Activated naive CD8-positive, alpha-beta T cell treated with anti-CD3 and anti-CD28 coated beads for 36 hours (primary cell): ENCODE data around the gene YIF1A. TPM values are rescaled to one million over a fixed set of nuclear protein-coding genes. Genes with fewer than 3 reads are reported as not detected.
A peak's percentile ranks its signal among the peaks of the same experiment; 100 is the strongest.

ENCODE experiments used
- DNase-seq: peaks from one replicate; pipeline ENCODE4 v3.0.0; 2021
- H3K27ac Mint-ChIP-seq: one replicate; pipeline ENCODE4 v1.8.0; 2022; ENCODE audit warnings: mild to moderate bottlenecking, moderate library complexity, mixed read lengths
- H3K27me3 Mint-ChIP-seq: one replicate; pipeline ENCODE4 v1.8.0; 2022; ENCODE audit warnings: mild to moderate bottlenecking, mixed read lengths
- H3K36me3 Mint-ChIP-seq: one replicate; pipeline ENCODE4 v1.8.0; 2021; ENCODE audit warnings: mild to moderate bottlenecking, mixed read lengths
- H3K4me1 Mint-ChIP-seq: one replicate; pipeline ENCODE4 v1.8.0; 2021; ENCODE audit warnings: mixed read lengths
- H3K4me3 Mint-ChIP-seq: one replicate; pipeline ENCODE4 v1.8.0; 2022; ENCODE audit warnings: mild to moderate bottlenecking, moderate library complexity, mixed read lengths
- H3K9me3 Mint-ChIP-seq: one replicate; pipeline ENCODE4 v1.8.0; 2022; ENCODE audit warnings: mixed read lengths
- total RNA-seq, 2 experiments: library from RNA; stranded (reverse); gene quantifications; one replicate each; pipeline ENCODE4 v1.2.3, GENCODE V29; 2021

YIF1A gene
- total RNA-seq, 2 experiments from 2014 or later: 64.1 to 72.4 TPM

DNA sequence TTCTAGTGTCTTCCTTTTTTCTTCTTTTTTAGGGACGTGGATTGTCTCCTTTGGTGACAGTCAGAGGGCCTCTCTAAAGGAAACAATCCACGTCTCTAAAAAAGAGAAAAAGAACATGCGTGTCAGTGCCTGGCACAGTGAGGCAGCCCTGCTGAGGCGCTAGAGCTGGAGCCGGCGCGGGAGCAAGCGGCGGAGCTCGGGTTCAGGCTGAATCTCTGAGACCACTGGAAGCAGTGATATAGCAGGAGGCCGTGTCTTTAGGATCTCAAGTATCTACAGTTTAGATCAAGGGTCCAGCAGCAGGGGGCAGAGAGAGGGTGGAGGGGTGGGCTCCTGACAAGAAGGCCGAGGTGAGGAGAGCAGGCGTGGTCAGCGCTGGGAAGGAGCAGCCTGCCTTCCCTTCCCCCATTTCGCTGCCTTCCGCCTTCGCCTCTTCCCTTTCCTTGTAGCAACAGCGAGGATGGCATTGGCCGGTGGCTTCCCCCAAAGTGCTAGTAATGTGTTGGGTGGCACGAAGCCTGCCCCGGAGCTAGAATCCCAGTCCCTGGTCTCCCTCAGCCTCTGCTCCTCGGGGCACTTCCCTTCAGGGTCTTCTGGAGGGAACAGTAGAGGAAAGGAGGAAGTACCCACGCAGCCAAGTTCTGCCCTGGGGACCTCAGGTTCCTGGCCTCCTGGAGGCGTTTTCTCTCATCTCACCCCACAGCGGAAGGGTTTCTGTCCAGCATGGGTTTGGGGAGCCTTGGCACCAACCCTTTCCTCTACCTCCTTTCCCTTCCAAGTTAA lies 48.8 kb downstream of the YIF1A start:
- no peaks in the 10 kb centered on the region for H3K9me3 Mint-ChIP-seq
- H3K4me1 Mint-ChIP-seq: peaks cover 4% of the 10 kb centered on the region
- H3K4me3 Mint-ChIP-seq: no peak overlapping the region
- H3K27me3 Mint-ChIP-seq: no peaks in the 10 kb centered on the region
- H3K27ac Mint-ChIP-seq: peak overlapping the region; percentile 1
- H3K36me3 Mint-ChIP-seq: no peaks in the 10 kb centered on the region
- DNase-seq: no peak

DNA sequence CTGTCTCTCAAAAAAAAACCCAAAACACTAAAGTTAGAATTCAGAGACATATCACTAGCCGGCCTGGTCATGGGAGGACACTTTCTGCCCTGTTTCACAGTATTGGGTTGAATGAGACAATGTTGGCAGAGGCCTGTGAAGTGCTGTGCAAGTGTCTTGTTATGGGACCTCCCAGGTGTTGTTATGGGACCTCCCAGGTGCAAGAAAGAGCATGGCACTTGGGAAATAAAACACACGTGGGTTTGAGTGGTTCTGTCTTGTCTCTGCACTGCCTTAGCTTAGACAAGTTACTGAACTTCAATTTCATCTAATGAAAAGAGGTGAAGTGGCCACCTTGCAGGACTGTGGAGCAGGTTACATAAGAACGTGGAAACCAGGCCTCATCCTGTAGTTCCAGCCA lies 49.4 kb downstream of the YIF1A start:
- no peaks in the 10 kb centered on the region for H3K9me3 Mint-ChIP-seq
- peaks cover 2% of the 10 kb centered on the region for H3K36me3 Mint-ChIP-seq
- H3K4me1 Mint-ChIP-seq: peaks cover 4% of the 10 kb centered on the region
- no peak overlapping the region for H3K4me3 Mint-ChIP-seq
- DNase-seq: no peak
- no peak overlapping the region for H3K27ac Mint-ChIP-seq
- H3K27me3 Mint-ChIP-seq: no peaks in the 10 kb centered on the region

DNA sequence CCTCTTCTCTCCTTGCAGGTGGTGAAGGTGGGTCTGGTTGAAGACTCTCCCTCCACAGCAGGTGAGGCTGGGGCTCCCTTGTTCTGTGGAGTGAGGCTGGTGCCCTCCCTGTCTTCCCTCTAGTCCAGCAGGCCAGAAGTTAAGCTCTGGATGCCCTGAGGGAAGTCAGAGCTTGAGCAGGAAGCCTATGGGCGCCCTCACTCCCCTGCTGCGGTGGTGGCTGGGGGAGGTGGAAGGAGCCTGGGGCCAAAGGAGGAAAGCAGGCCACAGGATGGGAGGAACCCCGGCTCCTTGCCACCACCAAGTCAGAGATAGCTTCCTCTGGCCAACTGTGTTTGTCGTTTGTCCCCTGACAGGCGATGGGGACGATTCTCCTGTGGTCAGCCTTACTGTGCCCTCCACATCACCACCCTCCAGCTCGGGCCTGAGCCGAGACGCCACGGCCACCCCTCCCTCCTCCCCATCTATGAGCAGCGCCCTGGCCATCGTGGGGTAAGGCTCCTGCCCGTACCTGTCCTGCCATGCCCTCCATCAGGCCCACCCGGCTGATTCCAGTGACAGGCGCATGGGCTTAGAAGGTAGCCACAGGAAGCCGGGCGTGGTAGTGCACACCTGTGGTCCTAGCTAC lies 50.0 kb downstream of the YIF1A start:
- Mint-ChIP-seq H3K36me3 (peaks cover 4% of the 10 kb centered on the region), H3K27me3 (no peaks in the 10 kb centered on the region), H3K4me3 (no peak overlapping the region), H3K9me3 (no peaks in the 10 kb centered on the region), H3K4me1 (peaks cover 1% of the 10 kb centered on the region), H3K27ac (no peak overlapping the region)
- no peak for DNase-seq

DNA sequence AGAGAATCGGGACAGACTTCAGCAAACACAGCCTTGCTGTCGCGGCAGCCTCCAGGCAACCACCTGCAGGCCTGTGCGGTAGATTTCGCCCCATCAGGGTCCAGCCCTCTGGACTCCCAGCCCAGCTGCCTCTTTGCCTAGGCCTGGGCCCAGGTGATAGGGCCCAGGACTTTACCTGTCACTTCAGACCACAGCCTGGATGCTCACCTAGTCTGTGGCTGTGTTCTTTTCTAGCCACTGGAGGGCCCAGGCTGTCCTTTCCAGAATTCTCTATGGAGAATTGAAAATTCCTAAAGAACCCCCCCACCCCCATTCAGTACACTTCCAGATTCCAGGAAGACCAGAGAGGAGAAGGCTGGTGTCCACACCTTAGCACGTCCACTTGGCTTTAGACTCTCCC lies 51.1 kb downstream of the YIF1A start:
- Mint-ChIP-seq H3K9me3 (no peaks in the 10 kb centered on the region), H3K27ac (peak overlapping the region; percentile 25), H3K4me3 (no peak overlapping the region), H3K36me3 (peaks cover 5% of the 10 kb centered on the region), H3K4me1 (no peaks in the 10 kb centered on the region), H3K27me3 (no peaks in the 10 kb centered on the region)
- no peak for DNase-seq

DNA sequence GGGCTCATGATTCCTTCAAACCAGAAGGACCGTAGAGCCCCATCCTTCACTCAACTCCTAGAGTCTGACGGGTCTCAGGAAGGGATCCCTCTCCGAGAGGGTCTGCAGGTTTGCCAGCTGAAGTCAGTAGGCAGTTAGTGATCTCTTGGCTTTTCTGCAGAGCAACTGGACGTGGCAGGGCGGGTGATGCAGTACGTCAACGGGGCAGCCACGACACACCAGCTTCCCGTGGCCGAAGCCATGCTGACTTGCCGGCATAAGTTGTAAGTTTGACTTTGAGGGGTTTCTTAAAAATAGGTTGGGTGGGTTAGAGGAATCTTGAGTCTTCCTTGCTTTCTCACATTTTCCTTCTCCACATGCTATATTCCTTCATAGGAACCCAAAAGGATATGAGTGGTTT lies 53.8 kb downstream of the YIF1A start:
- H3K4me3 Mint-ChIP-seq: no peak overlapping the region
- no peak overlapping the region for H3K27ac Mint-ChIP-seq
- H3K36me3 Mint-ChIP-seq: peaks cover 10% of the 10 kb centered on the region
- no peaks in the 10 kb centered on the region for H3K4me1 Mint-ChIP-seq
- DNase-seq: no peak
- H3K9me3 Mint-ChIP-seq: no peaks in the 10 kb centered on the region
- H3K27me3 Mint-ChIP-seq: no peaks in the 10 kb centered on the region

Other genes starting within 250 kb of the YIF1A start
- gene GAL3ST3, start 240.0 kb downstream of the YIF1A start, total RNA-seq: under 1 TPM; 0.70 to 0.95 TPM
- gene SF3B2, start 236.8 kb downstream of the YIF1A start, total RNA-seq: 100 to 1,000 TPM; 268 TPM
- gene PACS1, start 218.9 kb downstream of the YIF1A start, total RNA-seq: 10 to 100 TPM; 58.4 to 61.4 TPM
- gene KLC2, start 31.4 kb downstream of the YIF1A start, total RNA-seq: 10 to 100 TPM; 39.4 to 40.2 TPM
- 100 to 1,000 TPM in 1 of 2 experiments, 10 to 100 TPM in 1; 97.6 to 102 TPM for gene RAB1B, start 20.5 kb downstream of the YIF1A start, total RNA-seq
- gene CNIH2, start 11.0 kb downstream of the YIF1A start, total RNA-seq: 1 to 10 TPM; 1.9 to 2.2 TPM
- gene TMEM151A, start 2.8 kb upstream of the YIF1A start, total RNA-seq: not detected
- 10 to 100 TPM; 11.0 to 11.9 TPM for gene CD248, start 27.9 kb upstream of the YIF1A start, total RNA-seq
- gene RIN1, start 47.3 kb upstream of the YIF1A start, total RNA-seq: 1 to 10 TPM; 1.5 to 1.6 TPM
- 10 to 100 TPM; 47.5 to 48.8 TPM for gene BRMS1, start 56.0 kb upstream of the YIF1A start, total RNA-seq
- 10 to 100 TPM in 1 of 2 experiments, 1 to 10 TPM in 1; 9.5 to 10.0 TPM for gene B4GAT1, start 58.5 kb upstream of the YIF1A start, total RNA-seq
- gene SLC29A2, start 82.6 kb upstream of the YIF1A start, total RNA-seq: 1 to 10 TPM; 8.1 to 9.0 TPM
- under 1 TPM in 1 of 2 experiments, not detected in 1; 0.16 TPM for gene NPAS4, start 131.9 kb upstream of the YIF1A start, total RNA-seq
- 100 to 1,000 TPM; 159 to 161 TPM for gene MRPL11, start 149.7 kb upstream of the YIF1A start, total RNA-seq
- gene PELI3, start 177.8 kb upstream of the YIF1A start, total RNA-seq: 1 to 10 TPM; 5.8 to 6.4 TPM
- gene DPP3, start 191.3 kb upstream of the YIF1A start, total RNA-seq: 10 to 100 TPM; 70.7 to 75.3 TPM
- gene BBS1, start 221.5 kb upstream of the YIF1A start, total RNA-seq: 10 to 100 TPM in 1 of 2 experiments, 1 to 10 TPM in 1; 7.7 to 13.1 TPM